K562 (cell line): ENCODE data around the gene STK11. TPM values are rescaled to one million over a fixed set of nuclear protein-coding genes. Genes with fewer than 3 reads are reported as not detected.

Experiments
- CBX5 ChIP-seq: IDR thresholded peaks from 2 replicates; pipeline ENCODE4 v1.6.1; 2014; ENCODE audit warnings: low read depth, borderline replicate concordance
- CREM ChIP-seq: IDR thresholded peaks from 2 replicates; pipeline ENCODE4 v1.6.1; 2014; ENCODE audit warnings: antibody characterized with exemption, low read depth
- CTBP1 ChIP-seq: fragments of 450-650 bp; IDR thresholded peaks from 2 replicates; pipeline ENCODE4 v1.6.1; 2016; ENCODE audit warnings: borderline replicate concordance
- EGR1 ChIP-seq: fragments of 450-650 bp; conservative IDR thresholded peaks from 2 replicates; pipeline ENCODE4 v1.6.1; 2017; ENCODE audit warnings: mild to moderate bottlenecking
- ERF ChIP-seq: fragments of 450-650 bp; formaldehyde crosslinking; IDR thresholded peaks from 2 replicates; pipeline ENCODE4 v1.4.0; 2020; ENCODE audit warnings: mild to moderate bottlenecking, mixed read lengths
- POLR2AphosphoS2 ChIP-seq: IDR thresholded peaks from 2 replicates; pipeline ENCODE4 v1.6.1; 2012; ENCODE audit warnings: low read length, improper control_type of control experiment
- POLR3A ChIP-seq: IDR thresholded peaks from 2 replicates; pipeline ENCODE4 v1.6.1; 2011; ENCODE audit warnings: borderline replicate concordance, mild to moderate bottlenecking, moderate library complexity; ENCODE audit not compliant: insufficient read length, insufficient read depth; ENCODE audit errors: extremely low read depth
- PTRF ChIP-seq: fragments of 450-650 bp; IDR thresholded peaks from 2 replicates; pipeline ENCODE4 v1.6.1; 2016; ENCODE audit warnings: mild to moderate bottlenecking, missing genetic modification characterization, missing compliant biosample characterization
- ZNF766 ChIP-seq: fragments of 200-800 bp; sonication (Bioruptor generic); conservative IDR thresholded peaks from 2 replicates; pipeline ENCODE4 v1.6.1; 2016; ENCODE audit warnings: missing genetic modification characterization, missing compliant biosample characterization
- ZNF778 ChIP-seq: fragments of 450-650 bp; formaldehyde crosslinking; IDR thresholded peaks from 2 replicates; pipeline ENCODE4 v1.4.0; 2020; ENCODE audit warnings: mild to moderate bottlenecking, moderate library complexity
- polyA plus RNA-seq, 8 experiments: library from polyadenylated mRNA; depleted of rRNA in 4 of 8; stranded (reverse) in 5 of 8; unstranded in 3 of 8; fragments of >200 nt; fragmentation: Nextera tagmentation in 2 of 8; fragmentation: Illumina TruSeq in 1 of 8; extraction: Ambion mirVana in 2 of 8; extraction: Trizol in 1 of 8; gene quantifications; 2 replicates each; pipeline versions ENCODE4 v1.2.1 to v1.2.3, GENCODE V29; 2011 to 2014; ENCODE audit warnings: inconsistent platforms in 1 of 8, missing spikeins in 1 of 8
- total RNA-seq, 7 experiments: library from RNA; depleted of rRNA in 6 of 7; stranded (reverse); fragments of >200 nt in 6 of 7; fragmentation: Illumina TruSeq in 2 of 7; extraction: Trizol in 2 of 7; gene quantifications; 2 replicates each; pipeline versions ENCODE4 v1.2.1 to v1.2.3, GENCODE V29; 2011 to 2021; ENCODE audit warnings: low replicate concordance in 1 of 7
- TF ChIP-seq, protein P1 (sequence below): fragments of 250-450 bp; sonication (Bioruptor Pico); IDR thresholded peaks from 2 replicates; pipeline ENCODE4 v1.5.1; 2021; ENCODE audit warnings: mild to moderate bottlenecking
- TF ChIP-seq, protein P2 (sequence below): sonication (generic); formaldehyde crosslinking; IDR thresholded peaks from 2 replicates; pipeline ENCODE4 v1.8.1; 2023; ENCODE audit warnings: mild to moderate bottlenecking, missing genetic modification reagents
- TF ChIP-seq, protein P3 (sequence below): sonication (generic); formaldehyde crosslinking; IDR thresholded peaks from 2 replicates; pipeline ENCODE4 v1.8.0; 2022; ENCODE audit warnings: mild to moderate bottlenecking, missing genetic modification reagents, borderline replicate concordance
- TF ChIP-seq, protein P4 (sequence below): fragments of 450-650 bp; IDR thresholded peaks from 2 replicates; pipeline ENCODE4 v1.6.1; 2016; ENCODE audit warnings: low read depth

Gene STK11
- total and polyA plus RNA-seq, 9 of the 15 experiments (the other 6 are each of a cell fraction or from before 2014, with no cell fraction given), result 0.15 to 96.5 (median 31.7) TPM

DNA sequence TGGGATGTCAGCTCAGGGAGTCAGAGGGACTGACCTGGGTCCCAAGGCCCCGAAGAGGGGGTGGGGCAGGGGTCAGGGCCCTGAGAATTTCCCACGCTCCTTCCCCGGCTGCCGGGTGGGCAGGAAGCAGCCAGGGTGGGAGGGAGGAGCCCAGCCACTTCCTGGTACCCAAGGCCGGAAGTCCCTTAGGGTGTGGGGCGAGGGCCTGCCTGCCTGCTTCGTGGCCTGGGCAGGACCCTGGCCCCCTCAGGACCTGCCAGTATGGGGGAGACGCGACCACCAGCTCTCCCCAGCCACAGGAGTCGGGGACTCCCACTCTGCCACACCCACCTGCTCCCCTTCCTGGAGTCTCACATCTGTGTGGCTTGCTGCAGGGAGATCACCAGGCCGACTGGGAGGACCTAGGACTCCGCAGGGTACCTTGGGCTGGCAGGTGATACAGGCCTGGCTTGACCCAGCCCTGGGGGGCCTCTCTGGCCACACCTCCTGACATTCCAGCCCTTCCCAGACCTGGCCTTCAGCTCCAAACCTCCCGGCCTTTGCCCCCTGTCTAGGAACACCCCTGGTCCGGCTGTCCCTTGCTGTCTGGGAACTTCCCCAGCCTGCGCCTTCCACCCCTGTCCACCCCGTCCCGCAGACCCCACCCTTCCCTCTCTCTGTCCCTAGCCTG, 53.8 kb downstream of the STK11 start (continued):
- TF ChIP-seq, protein P1, sequence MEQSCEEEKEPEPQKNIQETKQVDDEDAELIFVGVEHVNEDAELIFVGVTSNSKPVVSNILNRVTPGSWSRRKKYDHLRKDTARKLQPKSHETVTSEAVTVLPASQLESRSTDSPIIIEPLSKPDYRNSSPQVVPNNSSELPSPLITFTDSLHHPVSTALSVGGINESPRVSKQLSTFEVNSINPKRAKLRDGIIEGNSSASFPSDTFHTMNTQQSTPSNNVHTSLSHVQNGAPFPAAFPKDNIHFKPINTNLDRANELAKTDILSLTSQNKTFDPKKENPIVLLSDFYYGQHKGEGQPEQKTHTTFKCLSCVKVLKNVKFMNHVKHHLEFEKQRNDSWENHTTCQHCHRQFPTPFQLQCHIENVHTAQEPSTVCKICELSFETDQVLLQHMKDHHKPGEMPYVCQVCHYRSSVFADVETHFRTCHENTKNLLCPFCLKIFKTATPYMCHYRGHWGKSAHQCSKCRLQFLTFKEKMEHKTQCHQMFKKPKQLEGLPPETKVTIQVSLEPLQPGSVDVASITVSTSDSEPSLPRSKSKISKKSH (CRISPR knock-in tag), result no peak
- TF ChIP-seq POLR2AphosphoS2 (peak; percentile 98), POLR3A (no peak), CREM (peak; percentile 4; the same call in 1 of the 2 replicates), EGR1 (peak; percentile 28), ERF (CRISPR knock-in tag) (peak; percentile 94), CBX5 (no peak), PTRF (tag) (no peak), ZNF766 (no peak), ZNF778 (no peak), CTBP1 (no peak)
- TF ChIP-seq, protein P2, sequence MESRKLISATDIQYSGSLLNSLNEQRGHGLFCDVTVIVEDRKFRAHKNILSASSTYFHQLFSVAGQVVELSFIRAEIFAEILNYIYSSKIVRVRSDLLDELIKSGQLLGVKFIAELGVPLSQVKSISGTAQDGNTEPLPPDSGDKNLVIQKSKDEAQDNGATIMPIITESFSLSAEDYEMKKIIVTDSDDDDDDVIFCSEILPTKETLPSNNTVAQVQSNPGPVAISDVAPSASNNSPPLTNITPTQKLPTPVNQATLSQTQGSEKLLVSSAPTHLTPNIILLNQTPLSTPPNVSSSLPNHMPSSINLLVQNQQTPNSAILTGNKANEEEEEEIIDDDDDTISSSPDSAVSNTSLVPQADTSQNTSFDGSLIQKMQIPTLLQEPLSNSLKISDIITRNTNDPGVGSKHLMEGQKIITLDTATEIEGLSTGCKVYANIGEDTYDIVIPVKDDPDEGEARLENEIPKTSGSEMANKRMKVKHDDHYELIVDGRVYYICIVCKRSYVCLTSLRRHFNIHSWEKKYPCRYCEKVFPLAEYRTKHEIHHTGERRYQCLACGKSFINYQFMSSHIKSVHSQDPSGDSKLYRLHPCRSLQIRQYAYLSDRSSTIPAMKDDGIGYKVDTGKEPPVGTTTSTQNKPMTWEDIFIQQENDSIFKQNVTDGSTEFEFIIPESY, result no peak
- TF ChIP-seq, protein P3, sequence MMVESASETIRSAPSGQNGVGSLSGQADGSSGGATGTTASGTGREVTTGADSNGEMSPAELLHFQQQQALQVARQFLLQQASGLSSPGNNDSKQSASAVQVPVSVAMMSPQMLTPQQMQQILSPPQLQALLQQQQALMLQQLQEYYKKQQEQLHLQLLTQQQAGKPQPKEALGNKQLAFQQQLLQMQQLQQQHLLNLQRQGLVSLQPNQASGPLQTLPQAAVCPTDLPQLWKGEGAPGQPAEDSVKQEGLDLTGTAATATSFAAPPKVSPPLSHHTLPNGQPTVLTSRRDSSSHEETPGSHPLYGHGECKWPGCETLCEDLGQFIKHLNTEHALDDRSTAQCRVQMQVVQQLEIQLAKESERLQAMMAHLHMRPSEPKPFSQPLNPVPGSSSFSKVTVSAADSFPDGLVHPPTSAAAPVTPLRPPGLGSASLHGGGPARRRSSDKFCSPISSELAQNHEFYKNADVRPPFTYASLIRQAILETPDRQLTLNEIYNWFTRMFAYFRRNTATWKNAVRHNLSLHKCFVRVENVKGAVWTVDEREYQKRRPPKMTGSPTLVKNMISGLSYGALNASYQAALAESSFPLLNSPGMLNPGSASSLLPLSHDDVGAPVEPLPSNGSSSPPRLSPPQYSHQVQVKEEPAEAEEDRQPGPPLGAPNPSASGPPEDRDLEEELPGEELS (CRISPR knock-in tag), result no peak
- TF ChIP-seq, protein P4, sequence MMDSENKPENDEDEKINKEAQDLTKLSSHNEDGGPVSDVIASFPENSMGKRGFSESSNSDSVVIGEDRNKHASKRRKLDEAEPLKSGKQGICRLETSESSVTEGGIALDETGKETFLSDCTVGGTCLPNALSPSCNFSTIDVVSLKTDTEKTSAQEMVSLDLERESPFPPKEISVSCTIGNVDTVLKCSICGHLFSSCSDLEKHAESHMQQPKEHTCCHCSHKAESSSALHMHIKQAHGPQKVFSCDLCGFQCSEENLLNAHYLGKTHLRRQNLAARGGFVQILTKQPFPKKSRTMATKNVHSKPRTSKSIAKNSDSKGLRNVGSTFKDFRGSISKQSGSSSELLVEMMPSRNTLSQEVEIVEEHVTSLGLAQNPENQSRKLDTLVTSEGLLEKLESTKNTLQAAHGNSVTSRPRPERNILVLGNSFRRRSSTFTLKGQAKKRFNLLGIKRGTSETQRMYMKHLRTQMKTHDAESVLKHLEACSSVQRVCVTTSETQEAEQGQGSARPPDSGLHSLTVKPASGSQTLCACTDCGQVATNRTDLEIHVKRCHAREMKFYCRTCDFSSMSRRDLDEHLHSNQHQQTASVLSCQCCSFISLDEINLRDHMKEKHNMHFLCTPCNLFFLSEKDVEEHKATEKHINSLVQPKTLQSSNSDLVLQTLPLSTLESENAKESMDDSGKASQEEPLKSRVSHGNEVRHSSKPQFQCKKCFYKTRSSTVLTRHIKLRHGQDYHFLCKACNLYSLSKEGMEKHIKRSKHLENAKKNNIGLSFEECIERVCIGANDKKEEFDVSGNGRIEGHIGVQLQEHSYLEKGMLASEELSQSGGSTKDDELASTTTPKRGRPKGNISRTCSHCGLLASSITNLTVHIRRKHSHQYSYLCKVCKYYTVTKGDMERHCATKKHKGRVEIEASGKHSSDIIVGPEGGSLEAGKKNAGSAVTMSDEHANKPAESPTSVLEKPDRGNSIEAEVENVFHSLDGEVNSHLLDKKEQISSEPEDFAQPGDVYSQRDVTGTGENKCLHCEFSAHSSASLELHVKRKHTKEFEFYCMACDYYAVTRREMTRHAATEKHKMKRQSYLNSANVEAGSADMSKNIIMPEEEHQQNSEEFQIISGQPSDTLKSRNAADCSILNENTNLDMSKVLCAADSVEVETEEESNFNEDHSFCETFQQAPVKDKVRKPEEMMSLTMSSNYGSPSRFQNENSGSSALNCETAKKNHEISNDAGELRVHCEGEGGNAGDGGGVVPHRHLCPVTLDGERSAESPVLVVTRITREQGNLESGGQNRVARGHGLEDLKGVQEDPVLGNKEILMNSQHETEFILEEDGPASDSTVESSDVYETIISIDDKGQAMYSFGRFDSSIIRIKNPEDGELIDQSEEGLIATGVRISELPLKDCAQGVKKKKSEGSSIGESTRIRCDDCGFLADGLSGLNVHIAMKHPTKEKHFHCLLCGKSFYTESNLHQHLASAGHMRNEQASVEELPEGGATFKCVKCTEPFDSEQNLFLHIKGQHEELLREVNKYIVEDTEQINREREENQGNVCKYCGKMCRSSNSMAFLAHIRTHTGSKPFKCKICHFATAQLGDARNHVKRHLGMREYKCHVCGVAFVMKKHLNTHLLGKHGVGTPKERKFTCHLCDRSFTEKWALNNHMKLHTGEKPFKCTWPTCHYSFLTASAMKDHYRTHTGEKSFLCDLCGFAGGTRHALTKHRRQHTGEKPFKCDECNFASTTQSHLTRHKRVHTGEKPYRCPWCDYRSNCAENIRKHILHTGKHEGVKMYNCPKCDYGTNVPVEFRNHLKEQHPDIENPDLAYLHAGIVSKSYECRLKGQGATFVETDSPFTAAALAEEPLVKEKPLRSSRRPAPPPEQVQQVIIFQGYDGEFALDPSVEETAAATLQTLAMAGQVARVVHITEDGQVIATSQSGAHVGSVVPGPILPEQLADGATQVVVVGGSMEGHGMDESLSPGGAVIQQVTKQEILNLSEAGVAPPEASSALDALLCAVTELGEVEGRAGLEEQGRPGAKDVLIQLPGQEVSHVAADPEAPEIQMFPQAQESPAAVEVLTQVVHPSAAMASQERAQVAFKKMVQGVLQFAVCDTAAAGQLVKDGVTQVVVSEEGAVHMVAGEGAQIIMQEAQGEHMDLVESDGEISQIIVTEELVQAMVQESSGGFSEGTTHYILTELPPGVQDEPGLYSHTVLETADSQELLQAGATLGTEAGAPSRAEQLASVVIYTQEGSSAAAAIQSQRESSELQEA, result no peak
